Heart left ventricle (tissue), 13 donors: ENCODE results near the gene AGMO.

Source experiments
- CTCF ChIP-seq, 12 donors: fragments of 200-600 bp; sonication (generic) in 4 of 12; IDR thresholded peaks; one replicate each; pipeline versions ENCODE4 v1.5.0 to v1.8.0; 2018 to 2022; ENCODE audit warnings: antibody characterized with exemption in 12 of 12, mild to moderate bottlenecking in 5 of 12
- POLR2A ChIP-seq, 2 donors: fragments of 450-650 bp; IDR thresholded peaks; one replicate each; pipeline ENCODE4 v1.6.1; 2017; ENCODE audit warnings: antibody characterized with exemption in 2 of 2, mild to moderate bottlenecking in 2 of 2, moderate library complexity in 2 of 2
- donor health status: ischemic (EF 13 %, LVEDD 7.1; RV severe dilation, severe dysfunction).
- donor health status: DM: no; HTN: yes; CAD: no.
- donor health status: DM: no; HTN: no; CAD: no.
- donor health status: ischemic (EF 25% LVEDD 6.9; RV normal size, moderate dysfunction).
- donor health status: ischemic (EF 25% LVEDD 5.7; RV mildly dilated, moderate dysfunction).
- donor health status: ischemic (EF 35%, LVEDD 5.7; RV mildly dilated, moderate dysfunction).
- donor health status: nonischemic (EF 11% LVEDD 7.7; RV severe dilation, severe dysfunction).
- donor health status: DM: yes; HTN: yes; CAD: no.
- donor health status: PGD.
- donor health status: ischemic (EF 29% LVEDD 5.4; RV normal size, mild dysfunction).
- donor health status: nonischemic (EF 23%, LVEDD 6.1; RV moderate dilation, normal function).

GRCh38 chr7:15411019-15411418 lies 150.8 kb downstream of the AGMO start:
- TF ChIP-seq CTCF (IDR thresholded peaks at IDR 0.05) (no peak), POLR2A (IDR thresholded peaks at IDR 0.05) (no peak)
